Endodermal cell (in vitro differentiated cells): ENCODE data around the gene TNRC18. TPM values are rescaled to one million over a fixed set of nuclear protein-coding genes. Genes with fewer than 3 reads are reported as not detected.
A peak's percentile ranks its signal among the peaks of the same experiment; 100 is the strongest.

ENCODE experiments used
- DNase-seq: peaks from one replicate; pipeline ENCODE4 v3.0.0-alpha.2; 2017
- H3K27ac ChIP-seq: 2 replicates; pipeline ENCODE4 v1.5.1; 2013; ENCODE audit warnings: mild to moderate bottlenecking, low read depth, low read length, moderate library complexity
- H3K27me3 ChIP-seq: 2 replicates; pipeline ENCODE4 v1.6.1; 2013; ENCODE audit warnings: mild to moderate bottlenecking, low read length, moderate library complexity; ENCODE audit not compliant: insufficient read depth, control insufficient read depth, poor library complexity, severe bottlenecking
- H3K36me3 ChIP-seq: 2 replicates; pipeline ENCODE4 v1.7.0; 2013; ENCODE audit warnings: mild to moderate bottlenecking, low read length, moderate library complexity; ENCODE audit not compliant: control insufficient read depth, insufficient read depth
- H3K4me1 ChIP-seq: one replicate; pipeline ENCODE4 v1.7.0; 2013; ENCODE audit warnings: low read length; ENCODE audit not compliant: control insufficient read depth, insufficient read depth
- H3K4me3 ChIP-seq: 2 replicates; pipeline ENCODE4 v1.5.1; 2013; ENCODE audit warnings: mild to moderate bottlenecking, low read length, moderate library complexity
- H3K9ac ChIP-seq: 2 replicates; pipeline ENCODE4 v1.6.1; 2013; ENCODE audit warnings: mild to moderate bottlenecking, low read length, moderate library complexity; ENCODE audit not compliant: poor library complexity, severe bottlenecking; ENCODE audit errors: extremely low read depth
- H3K9me3 ChIP-seq: 2 replicates; pipeline ENCODE4 v1.6.1; 2013; ENCODE audit warnings: mild to moderate bottlenecking, low read length, moderate library complexity; ENCODE audit not compliant: control insufficient read depth
- H3K27ac Mint-ChIP-seq: 2 replicates; pipeline ENCODE4 v1.8.0; 2020; ENCODE audit warnings: mixed read lengths
- H3K27me3 Mint-ChIP-seq: 2 replicates; pipeline ENCODE4 v1.8.0; 2021; ENCODE audit warnings: mild to moderate bottlenecking, mixed read lengths; ENCODE audit not compliant: insufficient read depth
- H3K36me3 Mint-ChIP-seq: 2 replicates; pipeline ENCODE4 v1.8.0; 2020; ENCODE audit warnings: low read depth, mixed read lengths
- H3K4me1 Mint-ChIP-seq: 2 replicates; pipeline ENCODE4 v1.8.0; 2020; ENCODE audit warnings: mixed read lengths
- H3K4me3 Mint-ChIP-seq: 2 replicates; pipeline ENCODE4 v1.8.0; 2020; ENCODE audit warnings: mild to moderate bottlenecking, moderate library complexity, mixed read lengths
- H3K9me3 Mint-ChIP-seq: 2 replicates; pipeline ENCODE4 v1.8.0; 2020; ENCODE audit warnings: mild to moderate bottlenecking, mixed read lengths
- CTCF ChIP-seq: fragments of 200-600 bp; sonication (generic); conservative IDR thresholded peaks from 2 replicates; pipeline ENCODE4 v1.5.0; 2021; ENCODE audit warnings: antibody characterized with exemption, mild to moderate bottlenecking
- WGBS, 2 experiments: methylation state at CpG; one replicate each; pipeline versions ENCODE4 v1.1.5 to v1.1.7; 2013; ENCODE audit warnings: missing lambda C conversion rate in 2 of 2, mixed read lengths in 1 of 2; ENCODE audit not compliant: insufficient coverage in 1 of 2, insufficient read length in 1 of 2; 5-methylcytosine and 5-hydroxymethylcytosine counted together
- total RNA-seq, 2 donors: library from RNA; stranded (reverse); fragmentation: NEBNext Ultra II Directional in 1 of 2; extraction: Animal tissue kit (Norgen Biotek cat#: 25700) in 1 of 2; gene quantifications; 2 replicates in 1 of 2; 3 replicates in 1 of 2; pipeline ENCODE4 v1.2.1, GENCODE V29; 2021

Gene TNRC18
- total RNA-seq, 2 donors from 2014 or later: 103 to 136 TPM

- Histone ChIP-seq H3K27ac (no peak overlapping the region), H3K36me3 (peaks cover 92% of the 10 kb centered on the region), H3K4me1 (no peaks in the 10 kb centered on the region), H3K4me3 (no peak overlapping the region), H3K9me3 (no peaks in the 10 kb centered on the region), H3K27me3 (no peaks in the 10 kb centered on the region), H3K9ac (no peak overlapping the region)
- no peaks in the 10 kb centered on the region for H3K4me1 Mint-ChIP-seq
- WGBS, 2 experiments: 95 to 98% methylated on average over 4 to 10 of the region's 10 CpGs
- H3K27ac Mint-ChIP-seq: peak overlapping the region; percentile 70
- DNase-seq: no peak
- H3K9me3 Mint-ChIP-seq: no peaks in the 10 kb centered on the region
- H3K36me3 Mint-ChIP-seq: peaks cover 76% of the 10 kb centered on the region
- H3K27me3 Mint-ChIP-seq: no peaks in the 10 kb centered on the region
- no peak overlapping the region for H3K4me3 Mint-ChIP-seq
- no peak for TF ChIP-seq CTCF
Measured at GRCh38 chr7:5357951-5358350, 65.7 kb downstream of the TNRC18 start.

- H3K9me3 Mint-ChIP-seq: no peaks in the 10 kb centered on the region
- peak overlapping the region; percentile 44 for H3K27ac Mint-ChIP-seq
- Histone ChIP-seq H3K36me3 (peaks cover 94% of the 10 kb centered on the region), H3K27me3 (no peaks in the 10 kb centered on the region), H3K9me3 (no peaks in the 10 kb centered on the region), H3K9ac (no peak overlapping the region), H3K4me3 (no peak overlapping the region), H3K4me1 (no peaks in the 10 kb centered on the region), H3K27ac (no peak overlapping the region)
- WGBS, 2 experiments: 93 to 95% methylated on average over 5 to 15 of the region's 16 CpGs
- no peak for TF ChIP-seq CTCF
- no peak for DNase-seq
- H3K4me1 Mint-ChIP-seq: no peaks in the 10 kb centered on the region
- no peak overlapping the region for H3K4me3 Mint-ChIP-seq
- H3K27me3 Mint-ChIP-seq: no peaks in the 10 kb centered on the region
- peaks cover 84% of the 10 kb centered on the region for H3K36me3 Mint-ChIP-seq
Measured at GRCh38 chr7:5356751-5357119, 66.9 kb downstream of the TNRC18 start.

GRCh38 chr7:5354460-5355232, 69.0 kb downstream of the TNRC18 start:
- no peak for TF ChIP-seq CTCF
- Mint-ChIP-seq H3K36me3 (peaks cover 83% of the 10 kb centered on the region), H3K27ac (peak overlapping the region; percentile 44), H3K27me3 (no peaks in the 10 kb centered on the region), H3K4me3 (no peak overlapping the region), H3K9me3 (no peaks in the 10 kb centered on the region), H3K4me1 (no peaks in the 10 kb centered on the region)
- Histone ChIP-seq H3K4me3 (no peak overlapping the region), H3K4me1 (no peaks in the 10 kb centered on the region), H3K27me3 (no peaks in the 10 kb centered on the region), H3K36me3 (peaks cover 91% of the 10 kb centered on the region), H3K27ac (no peak overlapping the region), H3K9me3 (no peaks in the 10 kb centered on the region), H3K9ac (no peak overlapping the region)
- DNase-seq: peak; percentile 82
- 92 to 93% methylated on average over 15 to 17 of the region's 17 CpGs for WGBS, 2 experiments
